Measurements from ENCODE around the gene ZC3H4. TPM values are rescaled to one million over a fixed set of nuclear protein-coding genes. Genes with fewer than 3 reads are reported as not detected.

Gene ZC3H4
- total and polyA plus RNA-seq, 12 donors: 5.7 to 45.0 (median 23.6) TPM

GRCh38 chr19:47107202-47107952 lies 6.2 kb downstream of the ZC3H4 start:
- WGBS, 4 donors: 27 to 42% (median 39%) methylated on average over 9 of the region's 9 CpGs
- Histone ChIP-seq H3K36me3 (replicated peaks in 1 of 2) (no peaks in the 10 kb centered on the region), H3K9me3 (replicated peaks in 1 of 3) (no peaks in the 10 kb centered on the region), H3K27me3 (no peaks in the 10 kb centered on the region), H3K4me3 (no peak overlapping the region), H3K4me1 (replicated peaks in 1 of 2) (peaks cover 4 to 43% of the 10 kb centered on the region in 2 donors), H3K27ac (peak overlapping the region in 3 of 5 donors; percentile 9 to 100 (median 62))
- intact Hi-C loops (cut with DNase I): no loop called here
- DNase-seq: peak in 2 of 7 donors; percentile 24 to 33
- TF ChIP-seq, protein P1, sequence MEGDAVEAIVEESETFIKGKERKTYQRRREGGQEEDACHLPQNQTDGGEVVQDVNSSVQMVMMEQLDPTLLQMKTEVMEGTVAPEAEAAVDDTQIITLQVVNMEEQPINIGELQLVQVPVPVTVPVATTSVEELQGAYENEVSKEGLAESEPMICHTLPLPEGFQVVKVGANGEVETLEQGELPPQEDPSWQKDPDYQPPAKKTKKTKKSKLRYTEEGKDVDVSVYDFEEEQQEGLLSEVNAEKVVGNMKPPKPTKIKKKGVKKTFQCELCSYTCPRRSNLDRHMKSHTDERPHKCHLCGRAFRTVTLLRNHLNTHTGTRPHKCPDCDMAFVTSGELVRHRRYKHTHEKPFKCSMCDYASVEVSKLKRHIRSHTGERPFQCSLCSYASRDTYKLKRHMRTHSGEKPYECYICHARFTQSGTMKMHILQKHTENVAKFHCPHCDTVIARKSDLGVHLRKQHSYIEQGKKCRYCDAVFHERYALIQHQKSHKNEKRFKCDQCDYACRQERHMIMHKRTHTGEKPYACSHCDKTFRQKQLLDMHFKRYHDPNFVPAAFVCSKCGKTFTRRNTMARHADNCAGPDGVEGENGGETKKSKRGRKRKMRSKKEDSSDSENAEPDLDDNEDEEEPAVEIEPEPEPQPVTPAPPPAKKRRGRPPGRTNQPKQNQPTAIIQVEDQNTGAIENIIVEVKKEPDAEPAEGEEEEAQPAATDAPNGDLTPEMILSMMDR (IDR thresholded peaks at IDR 0.05): no peak
- no peak for TF ChIP-seq POLR2A (IDR thresholded peaks at IDR 0.05)

- intact Hi-C loops (cut with DNase I): no loop called here
- no peak for TF ChIP-seq POLR2A (IDR thresholded peaks at IDR 0.05)
- TF ChIP-seq, protein P1 (IDR thresholded peaks at IDR 0.05): no peak
- DNase-seq: no peak
- Histone ChIP-seq H3K27ac (peak overlapping the region in 2 of 5 donors; percentile 62 to 100), H3K4me3 (no peak overlapping the region), H3K9me3 (replicated peaks in 1 of 3) (no peaks in the 10 kb centered on the region), H3K4me1 (replicated peaks in 1 of 2) (peaks cover 4 to 43% of the 10 kb centered on the region in 2 donors), H3K36me3 (replicated peaks in 1 of 2) (no peaks in the 10 kb centered on the region), H3K27me3 (no peaks in the 10 kb centered on the region)
- WGBS, 4 donors: 63 to 88% (median 71%) methylated on average over 2 of the region's 2 CpGs
Observed at GRCh38 chr19:47106821-47107201, 6.8 kb downstream of the ZC3H4 start.

GRCh38 chr19:47105874-47106273 lies 7.7 kb downstream of the ZC3H4 start:
- H3K27me3 ChIP-seq: no peaks in the 10 kb centered on the region
- TF ChIP-seq, protein P1 (IDR thresholded peaks at IDR 0.05): no peak
- no peak for TF ChIP-seq POLR2A (IDR thresholded peaks at IDR 0.05)
- DNase-seq: no peak
- H3K36me3 ChIP-seq (replicated peaks in 1 of 2): no peaks in the 10 kb centered on the region
- 25 to 61% (median 57%) methylated on average over 2 of the region's 2 CpGs for WGBS, 4 donors
- H3K4me3 ChIP-seq: no peak overlapping the region
- no peaks in the 10 kb centered on the region for H3K9me3 ChIP-seq (replicated peaks in 1 of 3)
- intact Hi-C loops (cut with DNase I): no loop called here
- H3K27ac ChIP-seq: no peak overlapping the region
- peaks cover 4 to 43% of the 10 kb centered on the region in 2 donors for H3K4me1 ChIP-seq (replicated peaks in 1 of 2)

- Histone ChIP-seq H3K9me3 (replicated peaks in 1 of 3) (no peaks in the 10 kb centered on the region), H3K36me3 (replicated peaks in 1 of 2) (no peaks in the 10 kb centered on the region), H3K27me3 (no peaks in the 10 kb centered on the region), H3K4me1 (replicated peaks in 1 of 2) (peaks cover 4 to 45% of the 10 kb centered on the region in 2 donors), H3K4me3 (no peak overlapping the region), H3K27ac (no peak overlapping the region)
- 85 to 93% (median 89%) methylated on average over 6 to 9 of the region's 9 CpGs for WGBS, 4 donors
- intact Hi-C loops (cut with DNase I): no loop called here
- no peak for DNase-seq
- no peak for TF ChIP-seq POLR2A (IDR thresholded peaks at IDR 0.05)
- TF ChIP-seq, protein P1 (IDR thresholded peaks at IDR 0.05): no peak
Observed at GRCh38 chr19:47104680-47105079, 8.9 kb downstream of the ZC3H4 start.

Data from adrenal gland (tissue), 12 donors.